ENCODE measurements around the gene SCRN2.

GRCh38 chr17:47889734-47890529 lies 48.9 kb upstream of the SCRN2 start:
- no peak for TF ChIP-seq TAF1 (IDR thresholded peaks at IDR 0.05; ENCODE audit: borderline replicate concordance, low read depth, low read length)
- TF ChIP-seq POLR2A (IDR thresholded peaks at IDR 0.05; ENCODE audit: low read depth, low read length), result no peak
